HEK293 (cell line): ENCODE data around the gene CPO.

ENCODE experiments used
- CTCF ChIA-PET: fragments of 350-600 bp; formaldehyde crosslinking; extraction: SDS; loops from one replicate; lab custom pipeline; 2021; ENCODE audit warnings: antibody characterized with exemption; lab: Yijun Ruan, JAX
- POLR2A ChIA-PET: fragments of 300-600 bp; formaldehyde crosslinking; extraction: SDS; loops from one replicate; lab custom pipeline; 2020; ENCODE audit warnings: antibody characterized with exemption, inconsistent platforms; lab: Yijun Ruan, JAX
- H3K27ac ChIP-seq: fragments of 200-500 bp; sonication (Bioruptor generic); 2 replicates; pipeline ENCODE4 v1.5.1; 2014; ENCODE audit warnings: low read depth, low read length, control low read depth, inconsistent platforms; ENCODE audit errors: extremely low read depth
- H3K36me3 ChIP-seq, 2 experiments: fragments of 200-500 bp in 1 of 2; sonication (Bioruptor generic) in 1 of 2; 1 replicate in 1 of 2; 2 replicates in 1 of 2; pipeline ENCODE4 v1.5.1; 2014 to 2017; ENCODE audit warnings: inconsistent platforms in 2 of 2, low read length in 2 of 2; ENCODE audit not compliant: control insufficient read depth in 2 of 2, insufficient read depth in 1 of 2
- H3K4me1 ChIP-seq: fragments of 200-500 bp; sonication (Bioruptor generic); 2 replicates; pipeline ENCODE4 v1.5.1; 2014; ENCODE audit warnings: mild to moderate bottlenecking, low read length, inconsistent platforms; ENCODE audit not compliant: control insufficient read depth, insufficient read depth
- H3K4me3 ChIP-seq: 2 replicates; pipeline ENCODE4 v1.5.1; 2011; ENCODE audit warnings: low read depth, mild to moderate bottlenecking, control low read depth, low read length, moderate library complexity
- H3K9me3 ChIP-seq: fragments of 200-500 bp; sonication (Bioruptor generic); 2 replicates; pipeline ENCODE4 v1.5.1; 2014; ENCODE audit warnings: low read depth, low read length, inconsistent platforms; ENCODE audit not compliant: control insufficient read depth, insufficient read depth
- CTCF ChIP-seq: fragments of 450-650 bp; formaldehyde crosslinking; IDR thresholded peaks from 2 replicates; pipeline ENCODE4 v1.5.1; 2016; ENCODE audit warnings: missing biosample characterization, missing genetic modification characterization
- KLF1 ChIP-seq: fragments of 450-650 bp; formaldehyde crosslinking; IDR thresholded peaks from 2 replicates; pipeline ENCODE4 v1.5.1; 2016; ENCODE audit warnings: missing biosample characterization, missing genetic modification characterization
- PBX3 ChIP-seq: sonication (generic); formaldehyde crosslinking; IDR thresholded peaks from 2 replicates; pipeline ENCODE4 v1.8.1; 2022; ENCODE audit warnings: mild to moderate bottlenecking, moderate library complexity, missing genetic modification reagents
- PRDM1 ChIP-seq: fragments of 450-650 bp; formaldehyde crosslinking; IDR thresholded peaks from 2 replicates; pipeline ENCODE4; 2016; ENCODE audit warnings: missing biosample characterization, missing genetic modification characterization
- SCRT2 ChIP-seq: fragments of 450-650 bp; formaldehyde crosslinking; IDR thresholded peaks from 2 replicates; pipeline ENCODE4 v1.5.1; 2016; ENCODE audit warnings: missing biosample characterization, missing genetic modification characterization
- ZBTB48 ChIP-seq: fragments of 450-650 bp; formaldehyde crosslinking; IDR thresholded peaks from 2 replicates; pipeline ENCODE4 v1.5.1; 2016; ENCODE audit warnings: missing biosample characterization, missing genetic modification characterization
- ZEB2 ChIP-seq: fragments of 450-650 bp; formaldehyde crosslinking; IDR thresholded peaks from 2 replicates; pipeline ENCODE4 v1.5.1; 2016; ENCODE audit warnings: missing biosample characterization, missing genetic modification characterization
- ZNF211 ChIP-seq: fragments of 450-650 bp; formaldehyde crosslinking; IDR thresholded peaks from 2 replicates; pipeline ENCODE4 v1.5.1; 2016; ENCODE audit warnings: low read depth, missing biosample characterization, missing genetic modification characterization
- ZNF223 ChIP-seq: fragments of 450-650 bp; formaldehyde crosslinking; IDR thresholded peaks from 2 replicates; pipeline ENCODE4 v1.5.1; 2016; ENCODE audit warnings: missing biosample characterization, missing genetic modification characterization
- ZNF26 ChIP-seq: fragments of 450-650 bp; formaldehyde crosslinking; IDR thresholded peaks from 2 replicates; pipeline ENCODE4 v1.5.1; 2016; ENCODE audit warnings: missing biosample characterization, missing genetic modification characterization
- ZNF350 ChIP-seq: fragments of 450-650 bp; formaldehyde crosslinking; IDR thresholded peaks from 2 replicates; pipeline ENCODE4 v1.5.0; 2017; ENCODE audit warnings: missing biosample characterization, mild to moderate bottlenecking, missing genetic modification characterization
- ZNF37A ChIP-seq: fragments of 450-650 bp; IDR thresholded peaks from 2 replicates; pipeline ENCODE4 v1.5.1; 2018; ENCODE audit warnings: missing biosample characterization, missing genetic modification characterization
- ZNF391 ChIP-seq: fragments of 450-650 bp; formaldehyde crosslinking; IDR thresholded peaks from 2 replicates; pipeline ENCODE4 v1.5.1; 2016; ENCODE audit warnings: low read depth, missing biosample characterization, missing genetic modification characterization, borderline replicate concordance
- ZNF48 ChIP-seq: fragments of 450-650 bp; formaldehyde crosslinking; IDR thresholded peaks from 2 replicates; pipeline ENCODE4 v1.5.1; 2016; ENCODE audit warnings: missing biosample characterization, missing genetic modification characterization
- ZNF488 ChIP-seq: fragments of 450-650 bp; formaldehyde crosslinking; IDR thresholded peaks from 2 replicates; pipeline ENCODE4 v1.5.1; 2016; ENCODE audit warnings: missing biosample characterization, missing genetic modification characterization
- ZNF521 ChIP-seq: fragments of 450-650 bp; formaldehyde crosslinking; IDR thresholded peaks from 2 replicates; pipeline ENCODE4 v1.5.1; 2017; ENCODE audit warnings: missing biosample characterization, mild to moderate bottlenecking, missing genetic modification characterization
- ZNF624 ChIP-seq: fragments of 450-650 bp; formaldehyde crosslinking; IDR thresholded peaks from 2 replicates; pipeline ENCODE4 v1.5.1; 2017; ENCODE audit warnings: missing biosample characterization, missing genetic modification characterization
- ZNF664 ChIP-seq: fragments of 450-650 bp; formaldehyde crosslinking; IDR thresholded peaks from 2 replicates; pipeline ENCODE4 v1.5.1; 2016; ENCODE audit warnings: missing biosample characterization, missing genetic modification characterization
- ZNF704 ChIP-seq: fragments of 450-650 bp; formaldehyde crosslinking; IDR thresholded peaks from 2 replicates; pipeline ENCODE4 v1.5.1; 2016; ENCODE audit warnings: missing biosample characterization, missing genetic modification characterization
- ZNF837 ChIP-seq: fragments of 450-650 bp; formaldehyde crosslinking; IDR thresholded peaks from 2 replicates; pipeline ENCODE4 v1.5.1; 2016; ENCODE audit warnings: missing biosample characterization, missing genetic modification characterization
- ZSCAN23 ChIP-seq: fragments of 450-650 bp; formaldehyde crosslinking; IDR thresholded peaks from 2 replicates; pipeline ENCODE4 v1.5.1; 2016; ENCODE audit warnings: missing biosample characterization, missing genetic modification characterization

Gene CPO

DNA sequence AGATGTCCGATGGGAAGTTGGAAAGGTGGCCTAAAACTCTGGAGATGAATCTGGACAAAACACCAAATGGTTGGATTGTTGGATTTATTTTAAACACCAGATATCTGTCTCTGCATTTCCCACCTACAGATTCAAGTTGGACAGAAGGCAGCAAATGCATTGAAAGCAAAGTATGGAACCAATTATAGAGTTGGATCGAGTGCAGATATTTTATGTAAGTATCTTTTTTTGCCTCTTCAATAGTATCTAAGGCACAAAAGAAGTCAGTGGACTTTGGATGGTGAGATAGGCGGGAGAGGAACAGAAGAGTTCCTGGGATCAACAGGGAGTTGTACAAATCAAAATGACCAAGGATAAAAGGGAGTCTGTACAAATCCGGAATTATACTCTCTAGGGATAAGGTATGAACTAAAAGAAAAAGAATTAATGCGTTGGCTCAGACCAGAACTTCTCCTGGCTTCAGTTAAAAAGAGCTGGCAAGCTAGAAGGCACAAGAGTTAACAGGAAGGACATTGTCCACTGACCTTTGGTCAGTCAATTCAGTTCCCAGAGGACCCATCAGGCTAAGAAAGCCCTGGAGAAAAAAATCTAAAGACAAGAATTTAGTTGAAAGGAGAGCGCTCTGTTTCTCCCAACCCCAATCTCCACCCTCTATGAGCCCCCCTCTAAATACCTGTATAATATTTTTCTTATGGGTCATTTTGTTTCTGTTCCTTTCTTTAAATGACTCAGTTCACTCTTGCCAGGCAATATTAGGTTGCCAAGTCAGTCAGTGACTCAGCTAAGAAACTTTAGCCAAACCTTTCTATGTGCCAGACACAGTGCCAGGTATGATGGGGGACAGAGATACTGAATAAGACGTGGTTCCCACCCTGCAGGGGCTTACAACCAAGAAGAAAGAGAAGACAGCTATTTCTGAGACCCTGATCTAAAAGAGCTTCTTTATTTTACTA, 29.1 kb downstream of the CPO start:
- ChIA-PET POLR2A (no interaction called here), CTCF (interaction anchor here (0.6 kb wide), 1 partner anchor 137 kb away, joined by 4 read pairs; no protein-coding TSS in a partner anchor)
- Histone ChIP-seq H3K36me3 (no peaks in the 10 kb centered on the region), H3K9me3 (no peaks in the 10 kb centered on the region), H3K4me3 (no peak overlapping the region), H3K27ac (no peak overlapping the region), H3K4me1 (no peaks in the 10 kb centered on the region)
- no peak for TF ChIP-seq ZNF48 (tag by site-specific recombination)
- no peak for TF ChIP-seq ZNF704 (tag by site-specific recombination)
- no peak for TF ChIP-seq CTCF (tag by site-specific recombination)
- TF ChIP-seq ZNF488 (tag by site-specific recombination): no peak
- no peak for TF ChIP-seq ZSCAN23 (tag by site-specific recombination)
- no peak for TF ChIP-seq ZNF837 (tag by site-specific recombination)
- no peak for TF ChIP-seq ZNF211 (tag by site-specific recombination)
- no peak for TF ChIP-seq ZNF26 (tag by site-specific recombination)

GRCh38 chr2:206969192-206969591, 29.9 kb downstream of the CPO start:
- POLR2A ChIA-PET: no interaction called here
- TF ChIP-seq ZNF37A (no peak), ZNF350 (tag by site-specific recombination) (no peak), SCRT2 (no peak), ZNF521 (tag by site-specific recombination) (no peak), ZNF624 (no peak), ZNF664 (tag by site-specific recombination) (no peak), ZNF26 (tag by site-specific recombination) (no peak), ZEB2 (tag by site-specific recombination) (no peak), ZNF223 (tag by site-specific recombination) (no peak), KLF1 (tag by site-specific recombination) (no peak), ZNF391 (no peak), PBX3 (no peak), PRDM1 (tag by site-specific recombination) (no peak), ZBTB48 (tag by site-specific recombination) (no peak)
- no peaks in the 10 kb centered on the region for H3K36me3 ChIP-seq
- no peaks in the 10 kb centered on the region for H3K9me3 ChIP-seq
- H3K4me3 ChIP-seq: no peak overlapping the region
- no peak overlapping the region for H3K27ac ChIP-seq
- no peaks in the 10 kb centered on the region for H3K4me1 ChIP-seq
- CTCF ChIA-PET: no interaction called here
